Activated CD8-positive, alpha-beta T cell treated with anti-CD3 and anti-CD28 coated beads for 36 hours (primary cell): ENCODE data around the gene LCN1. TPM values are rescaled to one million over a fixed set of nuclear protein-coding genes. Genes with fewer than 3 reads are reported as not detected.

ENCODE experiments used
- ATAC-seq: fragments of 200-7000 bp; cut with Tn5 transposase; one replicate; pipeline ENCODE4 v1.10.0; 2021; ENCODE audit warnings: mild to moderate bottlenecking, moderate library complexity
- CTCF ChIA-PET: fragments of 350-600 bp; sonication (Branson Sonifier 250); formaldehyde crosslinking; loops from one replicate; lab custom pipeline; 2021; ENCODE audit warnings: antibody characterized with exemption; lab: Charles Lee
- POLR2A ChIA-PET: fragments of 350-600 bp; sonication (Branson Sonifier 250); formaldehyde crosslinking; loops from one replicate; lab custom pipeline; 2021; ENCODE audit warnings: antibody characterized with exemption; lab: Charles Lee
- DNase-seq: peaks from one replicate; pipeline ENCODE4 v3.0.0-alpha.2; 2020
- H3K27ac Mint-ChIP-seq: one replicate; pipeline ENCODE4 v1.8.0; 2021; ENCODE audit warnings: mild to moderate bottlenecking, mixed read lengths
- H3K27me3 Mint-ChIP-seq: one replicate; pipeline ENCODE4 v1.8.0; 2021; ENCODE audit warnings: mixed read lengths
- H3K36me3 Mint-ChIP-seq: one replicate; pipeline ENCODE4 v1.8.0; 2021; ENCODE audit warnings: low read depth, mixed read lengths
- H3K4me1 Mint-ChIP-seq: one replicate; pipeline ENCODE4 v1.8.0; 2021; ENCODE audit warnings: low read depth, mixed read lengths
- H3K4me3 Mint-ChIP-seq: one replicate; pipeline ENCODE4 v1.8.0; 2021; ENCODE audit warnings: mild to moderate bottlenecking, moderate library complexity, mixed read lengths
- H3K9me3 Mint-ChIP-seq: one replicate; pipeline ENCODE4 v1.8.0; 2021; ENCODE audit warnings: mixed read lengths
- CTCF ChIP-seq: fragments of 200-600 bp; IDR thresholded peaks from one replicate; pipeline ENCODE4 v1.8.0; 2022; ENCODE audit warnings: antibody characterized with exemption, mild to moderate bottlenecking
- intact Hi-C: fragments of 100-400 bp; cut with micrococcal nuclease; formaldehyde crosslinking; loops from one replicate; pipeline ENCODE4 v1.10.0; 2022
- total RNA-seq, 2 experiments: library from RNA; stranded (reverse); gene quantifications; one replicate each; pipeline ENCODE4 v1.2.3, GENCODE V29; 2021

LCN1 gene
- total RNA-seq, 2 experiments from 2014 or later: not detected

DNA sequence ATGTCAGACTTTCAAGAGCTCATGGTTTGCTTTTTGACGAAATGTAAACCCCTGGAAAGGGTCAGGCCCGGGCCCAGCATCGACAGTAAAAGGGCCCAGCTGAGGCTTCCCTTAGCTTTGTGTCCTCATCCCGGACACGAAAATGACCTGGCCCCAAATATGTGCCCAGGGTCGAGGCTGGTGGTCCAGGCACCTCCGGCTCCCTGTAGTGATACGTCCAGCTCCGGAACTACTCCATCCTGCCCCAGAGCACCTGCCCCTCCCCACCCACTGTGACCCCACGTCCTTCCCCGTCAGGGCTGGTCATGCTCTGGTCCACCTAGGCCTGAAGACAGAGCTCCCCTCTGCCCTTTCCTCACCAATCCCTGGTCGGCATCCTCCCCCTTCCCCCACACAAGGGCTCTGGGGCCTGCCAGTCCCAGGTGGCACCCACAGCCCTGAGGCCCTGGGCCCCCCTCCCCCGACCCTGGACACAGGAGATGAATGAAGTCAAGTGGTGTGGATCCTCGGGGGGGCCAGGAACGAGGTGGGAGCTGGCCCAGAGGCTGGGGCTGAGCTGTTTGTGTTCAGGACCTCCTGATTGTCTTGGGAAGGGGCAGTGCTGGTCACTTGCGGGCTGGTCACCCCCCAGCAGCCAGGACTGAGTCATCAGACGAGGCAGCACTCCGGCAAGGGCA, 30.9 kb downstream of the LCN1 start:
- Mint-ChIP-seq H3K27me3 (no peaks in the 10 kb centered on the region), H3K36me3 (no peaks in the 10 kb centered on the region), H3K9me3 (no peaks in the 10 kb centered on the region), H3K4me3 (no peak overlapping the region), H3K27ac (no peak overlapping the region), H3K4me1 (no peaks in the 10 kb centered on the region)
- no peak for TF ChIP-seq CTCF
- no peak for DNase-seq
- ChIA-PET POLR2A (no interaction called here), CTCF (no interaction called here)
- intact Hi-C loops: no loop called here
- no peak for ATAC-seq

DNA sequence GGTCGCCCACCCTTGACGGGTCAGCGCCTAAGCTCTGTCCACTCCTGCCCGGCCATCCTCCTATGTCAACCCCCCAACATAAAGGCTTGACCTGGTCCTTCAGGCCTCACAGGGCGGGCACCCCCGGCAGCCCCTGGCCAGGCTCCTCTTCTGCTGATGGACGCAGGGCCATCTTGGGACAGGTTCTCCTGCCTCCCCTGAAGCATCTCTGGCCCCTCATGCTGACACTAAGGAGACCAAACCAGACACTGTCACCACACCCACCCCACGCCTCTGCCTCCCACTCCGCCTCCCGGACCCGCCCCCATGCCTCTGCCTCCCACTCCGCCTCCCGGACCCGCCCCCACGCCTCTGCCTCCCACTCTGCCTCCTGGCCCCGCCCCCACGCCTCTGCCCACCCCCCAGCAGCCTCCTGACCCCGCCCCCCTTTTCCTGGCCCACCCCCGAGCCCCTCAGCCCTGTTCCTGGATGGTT, 31.5 kb downstream of the LCN1 start:
- no peak for TF ChIP-seq CTCF
- POLR2A ChIA-PET: no interaction called here

DNA sequence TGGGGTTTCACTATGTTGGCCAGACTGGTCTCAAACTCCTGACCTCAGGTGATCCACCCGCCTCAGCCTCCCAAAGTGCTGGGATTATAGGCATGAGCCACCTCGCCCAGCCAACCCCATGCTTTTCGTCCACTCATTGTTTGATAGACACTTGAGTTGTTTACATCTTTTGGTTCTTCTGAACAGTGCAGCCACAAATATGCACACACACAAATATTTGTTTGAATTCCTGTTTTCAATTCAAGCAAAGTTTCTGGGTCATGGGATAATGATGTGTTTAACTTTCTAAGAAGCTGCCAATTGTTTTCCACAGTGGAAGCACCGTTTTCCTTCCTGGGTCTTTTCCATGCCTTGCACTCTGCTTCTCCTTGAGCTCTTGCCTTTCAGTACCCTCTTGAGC, 33.5 kb downstream of the LCN1 start:
- Mint-ChIP-seq H3K4me1 (no peaks in the 10 kb centered on the region), H3K9me3 (no peaks in the 10 kb centered on the region), H3K4me3 (no peak overlapping the region), H3K27me3 (peaks cover 6% of the 10 kb centered on the region), H3K27ac (no peak overlapping the region), H3K36me3 (no peaks in the 10 kb centered on the region)
- DNase-seq: no peak
- ChIA-PET POLR2A (no interaction called here), CTCF (no interaction called here)
- ATAC-seq: no peak
- intact Hi-C loops: no loop called here
- no peak for TF ChIP-seq CTCF

More for the DNA sequence above, 31.5 kb downstream of the LCN1 start:
- DNase-seq: no peak
- Mint-ChIP-seq H3K4me1 (no peaks in the 10 kb centered on the region), H3K36me3 (no peaks in the 10 kb centered on the region), H3K4me3 (no peak overlapping the region), H3K27ac (no peak overlapping the region), H3K27me3 (peaks cover under 1% of the 10 kb centered on the region), H3K9me3 (no peaks in the 10 kb centered on the region)
- CTCF ChIA-PET: no interaction called here
- intact Hi-C loops: no loop called here
- no peak for ATAC-seq

DNA sequence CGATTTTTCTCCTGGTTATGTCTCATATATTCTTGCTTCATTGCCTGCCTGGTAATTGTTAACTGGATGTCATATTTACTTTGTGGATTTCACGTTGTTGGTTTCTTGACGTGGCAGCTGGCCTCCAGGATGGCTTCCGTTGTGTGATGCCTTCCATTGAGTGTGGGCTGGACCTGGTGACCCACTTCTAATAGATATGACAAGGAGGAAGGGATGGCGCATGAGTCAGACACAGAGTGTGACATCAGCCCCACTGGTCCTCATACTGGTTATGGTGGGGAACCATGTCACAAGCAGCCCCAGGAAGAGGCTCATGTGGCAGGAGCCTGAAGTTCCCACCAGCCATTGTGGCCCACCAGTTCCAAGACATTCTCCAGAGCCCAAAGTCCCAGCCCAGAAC, 34.0 kb downstream of the LCN1 start:
- DNase-seq: no peak
- Mint-ChIP-seq H3K27ac (no peak overlapping the region), H3K4me1 (no peaks in the 10 kb centered on the region), H3K27me3 (peaks cover 6% of the 10 kb centered on the region), H3K9me3 (no peaks in the 10 kb centered on the region), H3K36me3 (no peaks in the 10 kb centered on the region), H3K4me3 (no peak overlapping the region)
- no peak for ATAC-seq
- intact Hi-C loops: no loop called here
- ChIA-PET CTCF (no interaction called here), POLR2A (no interaction called here)
- TF ChIP-seq CTCF: no peak

- H3K27me3 Mint-ChIP-seq: peaks cover 9% of the 10 kb centered on the region
- ATAC-seq (no peak), DNase-seq (no peak)
- ChIA-PET POLR2A (no interaction called here), CTCF (no interaction called here)
- H3K4me1 Mint-ChIP-seq: no peaks in the 10 kb centered on the region
- intact Hi-C loops: no loop called here
- no peaks in the 10 kb centered on the region for H3K9me3 Mint-ChIP-seq
- no peaks in the 10 kb centered on the region for H3K36me3 Mint-ChIP-seq
- H3K4me3 Mint-ChIP-seq: no peak overlapping the region
- no peak overlapping the region for H3K27ac Mint-ChIP-seq
- TF ChIP-seq CTCF: no peak
These were observed 34.7 kb downstream of the LCN1 start for GRCh38 chr9:135555910-135556309.
